HG03097 (cell line): ENCODE measurements around the gene SHC1.

Experiments
- ATAC-seq: cut with Tn5 transposase; IDR thresholded peaks from one replicate; pipeline ENCODE4 v1.9.1; 2021; ENCODE audit not compliant: unreplicated experiment, low FRiP score

SHC1 gene, protein sequence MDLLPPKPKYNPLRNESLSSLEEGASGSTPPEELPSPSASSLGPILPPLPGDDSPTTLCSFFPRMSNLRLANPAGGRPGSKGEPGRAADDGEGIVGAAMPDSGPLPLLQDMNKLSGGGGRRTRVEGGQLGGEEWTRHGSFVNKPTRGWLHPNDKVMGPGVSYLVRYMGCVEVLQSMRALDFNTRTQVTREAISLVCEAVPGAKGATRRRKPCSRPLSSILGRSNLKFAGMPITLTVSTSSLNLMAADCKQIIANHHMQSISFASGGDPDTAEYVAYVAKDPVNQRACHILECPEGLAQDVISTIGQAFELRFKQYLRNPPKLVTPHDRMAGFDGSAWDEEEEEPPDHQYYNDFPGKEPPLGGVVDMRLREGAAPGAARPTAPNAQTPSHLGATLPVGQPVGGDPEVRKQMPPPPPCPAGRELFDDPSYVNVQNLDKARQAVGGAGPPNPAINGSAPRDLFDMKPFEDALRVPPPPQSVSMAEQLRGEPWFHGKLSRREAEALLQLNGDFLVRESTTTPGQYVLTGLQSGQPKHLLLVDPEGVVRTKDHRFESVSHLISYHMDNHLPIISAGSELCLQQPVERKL

DNA sequence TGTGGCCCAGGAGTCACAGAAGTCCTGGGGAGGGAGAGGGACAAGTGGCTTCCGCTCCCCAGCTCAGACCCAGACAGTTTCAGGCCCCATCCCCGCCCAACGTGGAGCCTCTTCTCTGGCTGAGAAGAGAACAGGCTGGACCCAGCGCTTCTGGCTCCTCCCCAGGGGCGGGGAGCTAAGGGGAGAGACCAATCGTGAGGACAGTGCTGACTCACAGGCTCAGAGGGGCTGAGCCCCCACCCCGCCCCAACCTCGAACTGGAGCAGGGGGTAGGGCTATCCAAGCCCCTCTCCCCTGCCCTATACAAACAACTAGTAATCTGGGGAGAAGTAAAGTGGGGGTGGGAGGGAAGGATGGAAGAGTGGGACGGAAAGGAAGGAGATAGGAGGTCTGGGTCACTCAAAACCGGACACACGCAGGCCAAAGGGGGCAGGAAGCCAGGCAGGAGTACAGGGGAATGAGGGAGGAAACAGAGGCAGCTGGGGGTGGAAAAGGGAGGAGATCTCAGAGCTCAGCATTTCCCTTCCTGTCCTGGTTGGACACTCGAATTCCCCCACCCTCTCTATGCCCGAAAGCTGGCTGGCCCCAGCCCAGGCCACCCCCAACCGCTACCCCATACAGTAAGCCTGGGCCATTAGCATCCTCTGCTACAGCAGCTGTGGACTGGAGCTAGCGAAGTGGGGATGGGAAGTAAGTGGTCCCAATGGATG lies at the start of gene SHC1:
TSS of gene SHC1 (minus strand) at position 117 of the 710 bp plus-strand sequence. CDS start 221 bp downstream, outside the sequence.
- ATAC-seq: no peak

DNA sequence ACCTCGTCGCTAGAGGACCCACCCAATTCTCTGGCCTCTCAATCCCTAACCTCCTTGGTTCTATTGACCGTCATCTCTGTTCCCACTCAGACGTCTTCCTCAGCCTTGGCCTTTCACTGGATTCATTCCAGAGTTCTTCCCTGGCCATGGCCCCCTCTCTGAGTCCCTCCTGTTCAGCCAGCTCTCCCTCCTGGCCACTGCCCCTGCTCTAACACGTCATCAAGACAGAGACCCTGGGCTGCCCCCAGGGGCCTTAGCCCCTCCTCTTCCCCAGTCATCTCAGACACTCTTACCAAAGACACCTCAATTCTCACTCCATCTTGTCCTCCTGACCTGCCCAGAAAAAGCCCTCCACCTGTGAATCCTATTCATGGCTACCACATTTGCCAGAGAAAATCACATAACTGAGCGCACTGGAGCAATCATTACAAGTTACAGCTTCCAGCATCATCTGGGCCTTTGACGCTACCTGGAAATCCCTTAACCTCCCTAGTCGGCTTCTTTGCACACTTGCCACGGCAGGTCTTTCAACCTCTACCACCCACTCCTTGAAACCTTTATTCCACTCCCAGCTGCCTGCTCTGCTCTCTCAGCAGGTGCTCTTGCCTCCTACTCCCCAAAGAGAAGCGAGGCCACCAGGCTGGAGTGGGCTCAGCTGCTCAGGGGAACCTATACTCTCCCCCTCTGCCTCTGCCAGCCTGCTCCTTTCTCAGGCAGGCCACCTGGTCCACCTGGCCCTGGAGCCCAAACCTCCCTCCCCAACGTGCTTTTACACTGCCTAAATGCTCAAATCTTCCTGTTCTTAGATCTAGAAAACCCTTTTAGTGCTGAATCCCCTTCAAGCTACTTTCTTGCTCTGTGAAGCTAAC lies 49.1 kb upstream of the SHC1 start:
- no peak for ATAC-seq

DNA sequence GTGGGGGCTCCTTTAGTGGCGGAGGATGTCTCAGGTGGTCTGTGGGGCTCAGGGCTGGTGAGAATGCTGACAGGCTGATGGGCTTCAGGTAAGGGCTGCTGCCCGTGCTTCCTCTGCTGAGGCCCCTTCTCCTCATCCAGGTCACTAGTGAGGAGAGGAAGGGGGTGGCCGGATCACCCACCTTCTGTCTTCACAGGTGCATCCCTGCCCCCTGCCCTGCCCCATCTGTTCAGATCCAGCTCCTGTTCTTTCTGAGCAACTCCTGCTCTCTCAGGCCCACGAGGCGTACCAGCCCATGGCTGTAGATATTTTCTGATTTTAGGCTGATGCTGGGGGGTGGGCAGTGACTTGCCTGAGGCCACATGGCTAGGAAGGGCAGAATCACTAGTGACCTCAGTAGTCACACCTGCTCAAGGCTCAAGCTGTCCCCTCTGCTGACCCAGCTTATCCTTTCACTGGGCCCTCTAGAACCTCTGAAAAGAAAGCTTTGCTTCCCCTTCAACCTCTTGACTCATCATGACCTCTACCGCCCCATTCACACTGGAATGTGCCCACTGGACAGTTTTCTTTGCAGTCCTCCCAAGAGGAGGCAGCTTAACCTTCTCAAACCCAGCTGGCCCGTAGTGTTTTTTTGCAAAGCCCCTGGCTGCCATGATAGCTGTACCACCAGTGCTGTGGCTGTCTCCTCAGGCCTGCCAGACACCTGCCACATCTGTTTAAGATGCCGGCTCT lies 48.2 kb upstream of the SHC1 start:
- ATAC-seq: no peak

- no peak for ATAC-seq
Measured at GRCh38 chr1:155017946-155018316, 47.4 kb upstream of the SHC1 start.

DNA sequence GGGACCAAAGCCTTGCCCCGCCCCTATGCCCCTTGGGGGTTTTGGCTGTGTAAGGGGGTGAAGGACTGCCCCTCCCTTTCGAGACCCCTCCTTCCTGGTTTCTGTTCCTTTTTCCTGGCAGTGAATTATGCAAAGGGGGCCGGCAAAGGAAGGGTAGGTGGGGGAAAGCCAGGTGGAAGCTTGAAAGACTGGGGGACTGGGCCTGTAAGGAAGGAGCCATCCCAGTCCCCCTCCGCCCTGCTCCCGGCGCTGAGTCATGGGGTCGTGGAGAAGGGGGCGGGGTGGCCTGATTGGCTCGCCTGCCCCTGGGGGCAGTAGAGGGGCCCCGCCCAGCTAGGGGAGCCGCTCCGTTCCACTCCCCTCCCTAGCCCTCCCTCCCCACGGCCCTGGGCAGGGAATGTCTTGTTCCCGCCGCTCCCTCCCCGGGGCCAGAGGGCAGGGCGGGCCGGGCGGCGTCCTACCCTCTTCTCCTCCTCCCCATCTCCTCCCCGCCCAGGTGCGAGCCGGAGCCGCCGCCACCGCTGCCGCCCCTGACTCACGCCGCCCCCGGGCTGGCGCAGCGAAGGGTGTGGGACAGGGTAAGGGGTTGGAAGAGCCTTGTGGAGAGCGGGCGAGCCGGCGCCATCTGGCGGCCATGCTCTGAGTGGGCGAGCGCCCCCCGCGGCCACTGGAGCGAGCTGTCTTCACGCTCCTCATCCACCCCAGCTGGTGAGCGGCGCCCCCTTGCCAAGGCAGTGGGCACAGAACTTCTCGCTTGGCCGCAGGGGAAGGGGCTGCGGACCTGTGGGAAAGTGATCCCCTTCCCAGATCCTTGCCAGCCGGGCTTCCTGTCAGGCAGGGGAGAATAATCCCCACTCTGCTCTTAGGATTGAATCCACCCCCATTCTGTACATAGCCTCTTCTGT lies 46.7 kb upstream of the SHC1 start:
- no peak for ATAC-seq

DNA sequence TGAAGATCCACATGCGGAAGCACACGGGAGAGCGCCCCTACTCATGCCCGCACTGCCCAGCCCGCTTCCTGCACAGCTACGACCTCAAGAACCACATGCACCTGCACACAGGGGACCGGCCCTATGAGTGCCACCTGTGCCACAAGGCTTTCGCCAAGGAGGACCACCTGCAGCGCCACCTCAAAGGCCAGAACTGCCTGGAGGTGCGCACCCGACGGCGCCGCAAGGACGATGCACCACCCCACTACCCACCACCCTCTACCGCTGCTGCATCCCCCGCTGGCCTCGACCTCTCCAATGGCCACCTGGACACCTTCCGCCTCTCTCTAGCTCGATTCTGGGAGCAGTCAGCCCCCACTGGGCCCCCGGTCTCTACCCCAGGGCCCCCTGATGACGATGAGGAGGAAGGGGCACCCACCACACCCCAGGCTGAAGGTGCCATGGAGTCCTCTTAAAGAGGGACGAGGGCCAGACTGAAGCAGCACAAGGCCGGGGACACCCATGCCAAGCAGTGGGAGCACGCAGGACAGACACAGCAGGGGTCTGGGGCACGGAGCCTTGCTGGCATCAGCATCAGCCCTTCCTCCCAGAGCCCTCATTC lies 45.8 kb upstream of the SHC1 start:
- ATAC-seq: no peak

DNA sequence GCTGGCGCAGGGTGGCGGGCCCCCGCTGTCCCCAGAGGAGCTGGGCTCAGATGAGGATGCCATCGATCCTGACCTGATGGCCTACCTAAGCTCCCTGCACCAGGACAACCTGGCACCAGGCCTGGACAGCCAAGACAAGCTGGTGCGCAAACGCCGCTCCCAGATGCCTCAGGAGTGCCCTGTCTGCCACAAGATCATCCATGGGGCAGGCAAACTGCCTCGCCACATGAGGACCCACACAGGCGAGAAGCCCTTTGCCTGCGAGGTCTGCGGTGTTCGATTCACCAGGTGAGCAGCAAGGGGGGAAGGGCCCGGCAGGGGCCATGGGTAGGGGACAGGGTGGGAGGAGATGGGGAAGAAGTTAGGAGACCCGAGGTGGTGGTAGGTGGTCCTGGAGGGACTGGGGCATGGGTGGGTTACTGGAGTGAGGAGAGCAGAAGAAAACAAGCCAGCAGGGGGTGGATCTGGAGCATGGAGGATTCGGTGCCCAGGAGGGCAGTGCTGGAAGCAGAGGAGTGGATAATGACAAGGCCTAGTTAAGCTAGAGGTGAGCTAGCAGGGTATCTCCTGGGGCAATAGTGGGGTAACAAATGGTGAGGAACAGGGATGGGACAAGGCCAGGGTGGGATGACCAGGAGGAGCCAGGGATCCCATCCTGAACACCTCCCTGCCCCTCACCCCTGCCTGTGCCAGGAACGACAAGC lies 45.1 kb upstream of the SHC1 start:
- no peak for ATAC-seq

GRCh38 chr1:155014709-155015508 lies 44.4 kb upstream of the SHC1 start:
- ATAC-seq: no peak

- no peak for ATAC-seq
Measured at GRCh38 chr1:155013632-155014031, 43.1 kb upstream of the SHC1 start.

GRCh38 chr1:155012776-155013602 lies 42.4 kb upstream of the SHC1 start:
- no peak for ATAC-seq

DNA sequence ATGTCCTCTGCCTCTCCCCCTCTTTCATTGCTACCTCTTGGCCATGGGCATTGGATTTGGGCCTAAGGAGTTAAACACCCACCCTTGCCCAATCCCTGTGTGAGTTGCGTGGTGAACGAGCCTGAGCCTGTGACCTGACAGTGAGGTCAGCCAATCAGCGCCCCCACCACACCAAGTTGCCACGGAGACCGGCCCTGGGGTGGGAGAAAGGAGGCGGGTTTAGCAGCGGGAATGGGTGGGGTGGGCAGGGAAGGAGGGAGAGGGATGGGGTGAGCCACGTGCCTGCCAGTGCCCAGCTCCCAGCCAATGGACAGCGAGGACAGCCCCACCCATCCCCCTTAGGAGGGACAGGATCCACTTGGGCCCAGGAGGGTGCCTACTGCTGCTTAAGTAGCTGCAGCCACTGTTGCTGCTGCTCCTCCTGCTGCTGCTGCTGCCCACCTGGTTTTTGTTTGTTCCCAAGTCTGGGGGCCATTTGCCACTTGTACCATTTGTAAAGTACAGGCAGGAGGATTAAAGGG lies 41.5 kb upstream of the SHC1 start:
- ATAC-seq: no peak

DNA sequence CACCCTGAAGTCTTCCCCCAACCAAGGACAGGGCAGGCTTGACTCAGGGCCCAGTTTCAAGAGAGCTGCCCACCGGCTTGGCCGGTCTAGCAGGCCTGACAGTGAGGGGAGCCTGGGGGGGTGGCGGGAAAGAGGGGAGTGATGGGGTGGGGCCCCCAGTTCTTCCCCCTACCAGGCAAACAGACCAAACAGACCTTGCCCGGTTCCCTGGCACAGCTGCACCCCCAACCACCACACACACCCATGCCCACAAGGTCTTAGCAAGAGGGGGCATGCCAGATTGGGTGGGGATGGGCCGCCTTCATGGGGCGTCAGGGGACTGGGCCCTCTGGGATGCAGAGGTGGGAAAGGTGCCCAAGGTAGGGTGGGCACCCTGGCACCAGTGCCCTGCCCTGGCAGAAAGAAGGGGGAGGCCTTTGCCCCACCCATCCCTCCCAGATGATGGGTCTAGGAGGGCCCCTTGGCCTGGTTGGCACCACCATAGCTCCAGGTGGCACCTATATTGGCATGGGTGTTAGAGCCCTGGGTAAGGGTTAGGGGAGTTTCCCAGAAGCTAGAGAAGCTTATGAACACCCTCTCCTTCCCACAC lies 41.0 kb upstream of the SHC1 start:
- ATAC-seq: no peak

- no peak for ATAC-seq
Measured at GRCh38 chr1:155011004-155011416, 40.5 kb upstream of the SHC1 start.

DNA sequence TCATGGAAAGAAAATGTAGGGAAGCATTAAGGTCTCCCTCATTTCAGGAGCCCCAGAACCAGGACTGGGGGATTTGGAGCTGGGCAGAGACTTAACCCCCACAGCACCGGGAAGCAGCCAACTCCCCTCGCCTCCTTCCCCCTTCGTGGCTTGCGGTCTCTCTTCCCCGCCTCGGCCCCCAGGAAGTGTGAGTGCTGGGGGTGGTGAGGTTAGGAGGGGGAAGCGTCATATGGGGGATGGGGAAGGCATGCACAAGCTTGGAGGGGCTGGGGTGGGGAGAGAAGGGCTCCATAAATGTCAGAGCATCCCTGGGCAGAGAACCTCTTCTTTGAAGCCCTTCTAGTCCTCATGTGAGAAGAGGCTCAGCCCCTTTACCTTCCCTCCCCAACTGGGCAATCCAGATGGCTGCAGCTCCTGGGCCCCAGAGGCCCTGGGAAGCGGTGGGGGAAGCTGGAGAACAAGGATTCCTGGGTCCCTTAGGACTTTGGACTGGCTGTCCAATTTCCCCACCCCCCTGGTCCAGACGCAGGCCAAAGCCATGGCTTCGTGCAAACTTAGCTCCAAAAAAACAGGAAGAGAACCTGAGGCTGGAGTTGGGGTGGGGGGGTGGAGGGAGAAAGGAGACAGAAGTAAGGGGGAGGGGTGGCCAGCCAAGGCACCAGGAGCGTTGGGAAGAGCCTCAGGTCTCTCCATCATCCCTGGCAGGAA lies 39.8 kb upstream of the SHC1 start:
- no peak for ATAC-seq

DNA sequence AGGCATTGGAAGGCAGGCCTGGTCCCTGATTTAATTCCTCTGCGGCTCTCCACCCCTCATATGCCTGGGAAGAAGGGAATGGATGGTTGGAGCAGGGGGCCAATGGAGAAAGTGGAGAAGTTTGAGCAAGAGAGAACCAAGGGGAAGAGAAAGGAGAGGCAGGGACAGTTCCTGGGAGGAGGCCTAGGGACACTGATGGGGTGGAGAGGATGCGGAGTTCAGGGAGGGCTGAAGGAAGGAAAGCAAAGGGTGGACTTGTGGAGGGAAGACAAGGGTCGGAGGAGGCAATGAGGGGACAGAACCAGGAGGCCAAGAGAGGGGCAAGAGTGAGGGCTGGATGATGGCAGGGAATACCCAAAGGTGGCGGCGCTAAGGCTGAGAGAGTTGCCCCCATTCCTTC lies 39.2 kb upstream of the SHC1 start:
- ATAC-seq: no peak
